Left lung (tissue), 10 donors: ENCODE measurements around the gene TROAP. TPM values are rescaled to one million over a fixed set of nuclear protein-coding genes. Genes with fewer than 3 reads are reported as not detected.

Experiments used
- ATAC-seq: fragments of 200-7000 bp; cut with Tn5 transposase; one replicate; pipeline ENCODE4 v1.9.1; 2020; ENCODE audit warnings: moderate library complexity
- DNase-seq, 4 donors: peaks; one replicate each; pipeline ENCODE4 v3.0.0-alpha.2; 2013 to 2020
- H3K27ac ChIP-seq, 2 donors: fragments of 200-600 bp; sonication (generic) in 1 of 2; one replicate each; pipeline versions ENCODE4 v1.5.0 to v1.8.0; 2020 to 2021
- H3K27me3 ChIP-seq, 2 donors: fragments of 200-600 bp; sonication (generic) in 1 of 2; one replicate each; pipeline versions ENCODE4 v1.5.0 to v1.8.0; 2020 to 2021
- H3K36me3 ChIP-seq, 2 donors: fragments of 200-600 bp; sonication (generic) in 1 of 2; one replicate each; pipeline versions ENCODE4 v1.5.0 to v1.8.0; 2020 to 2021
- H3K4me1 ChIP-seq, 2 donors: fragments of 200-600 bp; one replicate each; pipeline ENCODE4 v1.8.0; 2021
- H3K4me3 ChIP-seq, 2 donors: fragments of 200-600 bp; sonication (generic) in 1 of 2; one replicate each; pipeline versions ENCODE4 v1.5.0 to v1.8.0; 2020 to 2021; ENCODE audit warnings: mild to moderate bottlenecking in 1 of 2
- H3K9me3 ChIP-seq, 2 donors: fragments of 200-600 bp; sonication (generic) in 1 of 2; one replicate each; pipeline versions ENCODE4 v1.5.0 to v1.8.0; 2020 to 2021
- CTCF ChIP-seq, 2 donors: fragments of 200-600 bp; sonication (generic) in 1 of 2; IDR thresholded peaks; one replicate each; pipeline versions ENCODE4 v1.5.0 to v1.8.0; 2021; ENCODE audit warnings: antibody characterized with exemption in 2 of 2
- intact Hi-C, 2 donors: fragments of 100-400 bp; cut with DNase I; formaldehyde crosslinking; loops; one replicate each; pipeline versions ENCODE4 v1.11.2 to v1.14.2; 2022
- polyA plus RNA-seq, 6 donors: library from polyadenylated mRNA; unstranded; fragments of 120-200 nt; gene quantifications; one replicate each; pipeline ENCODE4 v1.2.1, GENCODE V29; 2013; ENCODE audit not compliant: insufficient read length in 6 of 6
- total RNA-seq, 2 donors: library from RNA; stranded (reverse); fragmentation: NEBNext Ultra II Directional; extraction: Animal tissue kit (Norgen Biotek cat#: 25700); gene quantifications; one replicate each; pipeline ENCODE4 v1.2.1, GENCODE V29; 2021
- donor health status: DM: no; HTN: yes; CAD: no.
- donor health status: DM: no; HTN: no; CAD: no.

TROAP gene
- total and polyA plus RNA-seq, 8 donors = 2.4 to 43.2 (median 28.3) TPM

GRCh38 chr12:49327368-49327767 lies 4.3 kb downstream of the TROAP start:
- peaks cover 0 to 12% of the 10 kb centered on the region in 2 donors for H3K27me3 ChIP-seq
- ATAC-seq = no peak
- DNase-seq = no peak
- peaks cover under 1 to 14% of the 10 kb centered on the region in 2 donors for H3K4me1 ChIP-seq
- TF ChIP-seq CTCF (IDR thresholded peaks at IDR 0.05) = no peak
- intact Hi-C loops = no loop called here
- no peak overlapping the region for H3K4me3 ChIP-seq
- no peak overlapping the region for H3K27ac ChIP-seq
- H3K9me3 ChIP-seq = no peaks in the 10 kb centered on the region
- H3K36me3 ChIP-seq = peaks cover 0 to 13% of the 10 kb centered on the region in 2 donors

DNA sequence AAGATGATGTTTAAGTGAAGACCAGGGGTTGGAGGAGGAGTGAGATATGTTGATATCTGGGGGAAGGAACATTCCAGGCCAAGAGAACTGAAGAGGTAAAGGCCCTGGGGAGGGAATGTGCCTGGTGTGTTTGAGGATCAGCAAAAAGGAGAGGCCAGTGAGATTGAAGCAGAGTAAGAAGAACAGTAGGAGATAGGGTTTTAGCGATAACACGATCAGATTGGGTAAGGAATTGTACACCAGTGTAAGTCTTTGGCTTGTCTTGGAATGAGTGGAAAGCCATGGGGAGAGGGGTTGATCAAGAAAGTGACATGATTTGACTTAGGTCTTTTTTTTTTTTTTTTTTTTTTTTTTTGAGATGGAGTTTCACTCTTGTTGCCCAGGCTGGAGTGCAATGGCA lies 4.8 kb downstream of the TROAP start:
- DNase-seq (no peak), ATAC-seq (no peak)
- H3K27me3 ChIP-seq = peaks cover under 1 to 18% of the 10 kb centered on the region in 2 donors
- intact Hi-C loops = no loop called here
- no peak overlapping the region for H3K27ac ChIP-seq
- peaks cover 3 to 19% of the 10 kb centered on the region in 2 donors for H3K4me1 ChIP-seq
- H3K9me3 ChIP-seq = no peaks in the 10 kb centered on the region
- peaks cover 0 to 13% of the 10 kb centered on the region in 2 donors for H3K36me3 ChIP-seq
- TF ChIP-seq CTCF (IDR thresholded peaks at IDR 0.05) = no peak
- no peak overlapping the region for H3K4me3 ChIP-seq

DNA sequence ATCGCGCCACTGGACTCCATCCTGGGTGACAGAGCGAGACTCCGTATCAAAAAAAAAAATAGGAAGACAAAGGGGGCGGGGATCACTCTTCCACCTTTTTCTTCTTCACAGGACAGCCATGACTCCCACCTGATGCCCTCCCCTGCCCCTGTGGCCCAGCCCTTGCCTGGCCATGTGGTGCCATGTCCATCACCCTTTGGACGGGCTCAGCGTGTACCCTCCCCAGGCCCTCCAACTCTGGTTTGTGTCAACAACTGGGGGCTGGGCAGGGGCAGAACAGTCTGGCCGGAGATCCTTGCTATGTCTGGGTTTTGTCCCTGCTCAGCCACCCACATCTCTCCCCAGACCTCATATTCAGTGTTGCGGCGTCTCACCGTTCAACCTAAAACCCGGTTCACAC lies 5.8 kb downstream of the TROAP start:
- intact Hi-C loops = no loop called here
- TF ChIP-seq CTCF (IDR thresholded peaks at IDR 0.05) = no peak
- Histone ChIP-seq H3K4me1 (peaks cover 7 to 18% of the 10 kb centered on the region in 2 donors), H3K27me3 (peaks cover 10 to 27% of the 10 kb centered on the region in 2 donors), H3K9me3 (no peaks in the 10 kb centered on the region), H3K27ac (no peak overlapping the region), H3K36me3 (peaks cover 0 to 13% of the 10 kb centered on the region in 2 donors), H3K4me3 (no peak overlapping the region)
- ATAC-seq (no peak), DNase-seq (no peak)

GRCh38 chr12:49330032-49330619 lies 7.1 kb downstream of the TROAP start:
- Histone ChIP-seq H3K4me3 (no peak overlapping the region), H3K9me3 (no peaks in the 10 kb centered on the region), H3K36me3 (peaks cover 0 to 13% of the 10 kb centered on the region in 2 donors), H3K27me3 (peaks cover 23 to 40% of the 10 kb centered on the region in 2 donors), H3K4me1 (peaks cover 7 to 15% of the 10 kb centered on the region in 2 donors), H3K27ac (no peak overlapping the region)
- TF ChIP-seq CTCF (IDR thresholded peaks at IDR 0.05) = no peak
- DNase-seq = no peak
- intact Hi-C loops = no loop called here
- no peak for ATAC-seq

- H3K9me3 ChIP-seq = no peaks in the 10 kb centered on the region
- intact Hi-C loops = no loop called here
Observed at GRCh38 chr12:49330631-49331379, 7.8 kb downstream of the TROAP start.

More at GRCh38 chr12:49330631-49331379, 7.8 kb downstream of the TROAP start:
- Histone ChIP-seq H3K36me3 (peaks cover 0 to 13% of the 10 kb centered on the region in 2 donors), H3K4me3 (no peak overlapping the region), H3K4me1 (peaks cover 7 to 15% of the 10 kb centered on the region in 2 donors), H3K27ac (no peak overlapping the region), H3K27me3 (peaks cover 29 to 47% of the 10 kb centered on the region in 2 donors)
- TF ChIP-seq CTCF (IDR thresholded peaks at IDR 0.05) = no peak
- DNase-seq (no peak), ATAC-seq (no peak)
